H1 (cell line): ENCODE measurements around the gene OR1S1. TPM values are rescaled to one million over a fixed set of nuclear protein-coding genes. Genes with fewer than 3 reads are reported as not detected.

ENCODE experiments used
- polyA plus RNA-seq, 7 experiments: library from polyadenylated mRNA; depleted of rRNA in 3 of 7; stranded (reverse) in 5 of 7; unstranded in 2 of 7; fragments of >200 nt in 5 of 7; fragments of 200-250 nt in 2 of 7; gene quantifications; 1 replicate in 5 of 7; 2 replicates in 1 of 7; 4 replicates in 1 of 7; pipeline versions ENCODE4 v1.2.1 to v1.2.3, GENCODE V29; 2011 to 2013; ENCODE audit warnings: missing spikeins in 2 of 7, mixed read lengths in 2 of 7
- total RNA-seq: library from RNA; stranded (reverse); fragmentation: NEBNext Ultra II Directional; extraction: Animal tissue kit (Norgen Biotek cat#: 25700); gene quantifications from 2 replicates; pipeline ENCODE4 v1.2.1, GENCODE V29; 2021
- TF ChIP-seq, protein P1 (sequence below), 3 experiments: IDR thresholded peaks; 1 replicate in 2 of 3; 2 replicates in 1 of 3; pipeline versions ENCODE4 v1.5.1 to v1.6.1; 2011; ENCODE audit warnings: low read length in 3 of 3, mild to moderate bottlenecking in 3 of 3, inconsistent platforms in 2 of 3, low read depth in 1 of 3, moderate library complexity in 1 of 3; ENCODE audit not compliant: insufficient read depth in 1 of 3; ENCODE audit errors: control extremely low read depth in 1 of 3

Gene OR1S1
- total and polyA plus RNA-seq, 2 of the 8 experiments (the other 6 are each of a cell fraction or from before 2014, with no cell fraction given) = not detected

DNA sequence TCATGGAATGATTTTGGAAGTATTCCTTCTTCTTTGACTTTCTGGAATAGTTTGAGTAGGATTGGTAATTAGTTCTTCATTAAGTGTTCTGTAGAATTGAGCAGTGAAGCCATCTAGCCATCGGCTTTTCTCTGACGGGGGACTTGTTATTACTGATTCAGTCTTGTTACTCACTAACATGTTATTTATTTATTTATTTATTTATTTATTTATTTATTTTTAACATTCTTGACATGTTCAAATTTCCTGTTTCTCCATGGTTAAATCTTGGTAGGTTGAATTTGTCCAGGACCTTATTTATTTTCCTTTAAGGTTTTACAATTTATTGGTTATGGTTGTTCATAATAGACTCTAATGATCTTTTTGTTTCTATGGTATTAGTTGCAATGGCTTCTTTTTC, 31.4 kb downstream of the OR1S1 start (continued):
- TF ChIP-seq, protein P1, sequence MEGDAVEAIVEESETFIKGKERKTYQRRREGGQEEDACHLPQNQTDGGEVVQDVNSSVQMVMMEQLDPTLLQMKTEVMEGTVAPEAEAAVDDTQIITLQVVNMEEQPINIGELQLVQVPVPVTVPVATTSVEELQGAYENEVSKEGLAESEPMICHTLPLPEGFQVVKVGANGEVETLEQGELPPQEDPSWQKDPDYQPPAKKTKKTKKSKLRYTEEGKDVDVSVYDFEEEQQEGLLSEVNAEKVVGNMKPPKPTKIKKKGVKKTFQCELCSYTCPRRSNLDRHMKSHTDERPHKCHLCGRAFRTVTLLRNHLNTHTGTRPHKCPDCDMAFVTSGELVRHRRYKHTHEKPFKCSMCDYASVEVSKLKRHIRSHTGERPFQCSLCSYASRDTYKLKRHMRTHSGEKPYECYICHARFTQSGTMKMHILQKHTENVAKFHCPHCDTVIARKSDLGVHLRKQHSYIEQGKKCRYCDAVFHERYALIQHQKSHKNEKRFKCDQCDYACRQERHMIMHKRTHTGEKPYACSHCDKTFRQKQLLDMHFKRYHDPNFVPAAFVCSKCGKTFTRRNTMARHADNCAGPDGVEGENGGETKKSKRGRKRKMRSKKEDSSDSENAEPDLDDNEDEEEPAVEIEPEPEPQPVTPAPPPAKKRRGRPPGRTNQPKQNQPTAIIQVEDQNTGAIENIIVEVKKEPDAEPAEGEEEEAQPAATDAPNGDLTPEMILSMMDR (IDR thresholded peaks at IDR 0.05; ENCODE audit: control extremely low read depth in 1 of 3, insufficient read depth in 1 of 3, low read depth in 1 of 3, low read length in 3 of 3) = no peak
- TF ChIP-seq, all 59 proteins: peak for 0
